ENCODE measurements around the gene GADD45GIP1.
A peak's percentile ranks its signal among the peaks of the same experiment; 100 is the strongest.
"Not testable (repeated sequence)": the region's sequence is repeated elsewhere in the genome, so short reads cannot be mapped to it uniquely, and the experiment has no call there.

The GADD45GIP1 gene

DNA sequence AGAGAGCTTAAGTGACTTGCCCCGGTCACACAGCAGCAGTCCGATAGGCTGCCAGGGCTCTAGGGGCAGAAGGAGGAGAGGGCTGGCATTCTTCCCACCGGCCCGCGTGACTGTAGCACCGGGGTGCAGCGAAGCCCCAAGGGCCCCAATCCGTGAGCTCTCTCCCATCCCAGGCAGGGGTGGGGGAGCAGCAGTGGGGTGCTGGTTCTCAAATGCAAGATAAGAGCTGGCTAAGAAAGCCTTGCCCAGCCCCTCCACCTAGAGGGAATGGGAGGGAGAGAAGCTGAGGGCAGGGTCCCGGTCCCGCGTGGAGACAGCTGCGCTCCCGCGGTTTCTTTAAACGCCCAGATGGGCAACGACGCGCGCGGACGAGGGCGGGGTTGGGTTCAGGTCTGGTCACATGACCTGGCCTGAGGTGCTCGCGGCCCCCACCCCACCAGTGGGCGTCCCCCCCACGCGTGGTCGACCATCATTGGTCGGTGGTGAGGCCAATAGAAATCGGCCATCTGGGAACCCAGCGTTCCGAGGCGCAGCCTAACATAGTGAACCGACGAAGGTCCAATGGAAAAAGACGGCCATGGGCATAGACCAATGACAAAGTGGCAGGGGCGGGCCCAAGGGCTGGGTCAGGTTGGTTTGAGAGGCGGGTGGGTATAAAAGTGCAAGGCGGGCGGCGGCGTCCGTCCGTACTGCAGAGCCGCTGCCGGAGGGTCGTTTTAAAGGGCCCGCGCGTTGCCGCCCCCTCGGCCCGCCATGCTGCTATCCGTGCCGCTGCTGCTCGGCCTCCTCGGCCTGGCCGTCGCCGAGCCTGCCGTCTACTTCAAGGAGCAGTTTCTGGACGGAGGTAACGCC lies 18.9 kb downstream of the GADD45GIP1 start, which contains the start of gene CALR:
CALR (plus strand) TSS at position 683 of the 852 bp plus-strand sequence; CDS start at position 754, 71 bp downstream.
- peak; percentile 99 for DNase-seq

DNA sequence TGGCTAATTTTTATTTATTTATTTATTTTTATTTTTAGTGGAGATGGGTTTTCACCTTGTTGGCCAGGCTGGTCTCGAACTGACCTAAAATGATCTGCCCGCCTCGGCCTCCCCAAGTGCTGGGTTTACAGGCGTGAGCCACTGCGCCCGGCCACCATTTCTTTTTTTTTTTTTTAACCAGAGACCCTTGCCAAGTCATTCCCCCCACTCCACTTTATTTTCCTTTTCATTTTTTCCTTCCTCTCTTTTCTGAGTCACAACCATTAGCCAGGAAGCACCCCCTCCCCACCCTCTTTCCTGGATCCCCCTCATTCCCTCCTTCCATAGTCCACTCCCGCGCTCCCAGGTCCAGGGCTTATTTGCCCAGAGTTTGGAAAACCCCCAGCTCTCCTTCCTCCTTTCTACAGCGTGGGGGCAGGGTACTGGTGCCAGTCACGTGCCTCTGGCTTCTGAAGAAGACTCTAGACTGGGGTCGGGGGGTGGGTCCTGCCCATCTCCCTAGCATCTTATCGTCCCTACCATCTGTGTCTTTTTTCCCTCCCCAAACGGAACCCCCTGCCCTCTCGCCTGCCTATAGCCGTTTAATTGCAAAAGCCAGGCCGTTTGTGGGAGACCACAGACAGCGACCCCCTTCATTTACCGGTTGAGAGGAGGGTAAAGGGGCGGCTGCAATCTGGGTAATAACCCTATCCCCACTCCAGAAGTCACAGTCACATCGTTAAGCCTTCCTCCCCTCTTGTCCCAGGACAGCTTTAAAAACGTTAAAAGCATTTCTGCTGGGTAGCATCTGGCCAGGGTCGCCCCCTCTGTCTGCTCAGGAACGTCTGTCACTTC lies 19.7 kb downstream of the GADD45GIP1 start:
- DNase-seq = peak; percentile 66

- no peak for DNase-seq
These were observed 20.4 kb downstream of the GADD45GIP1 start for GRCh38 chr19:12936582-12936981.

GRCh38 chr19:12935071-12935470 lies 22.0 kb downstream of the GADD45GIP1 start:
- DNase-seq = no peak

- DNase-seq = peak; percentile 88
These were observed 23.5 kb downstream of the GADD45GIP1 start, which contains the start of gene FARSA for GRCh38 chr19:12933287-12934072. FARSA (minus strand) TSS chr19:12933711; CDS start chr19:12933696, 15 bp downstream.

GRCh38 chr19:12932392-12933286 lies 24.4 kb downstream of the GADD45GIP1 start:
- DNase-seq = no peak

DNA sequence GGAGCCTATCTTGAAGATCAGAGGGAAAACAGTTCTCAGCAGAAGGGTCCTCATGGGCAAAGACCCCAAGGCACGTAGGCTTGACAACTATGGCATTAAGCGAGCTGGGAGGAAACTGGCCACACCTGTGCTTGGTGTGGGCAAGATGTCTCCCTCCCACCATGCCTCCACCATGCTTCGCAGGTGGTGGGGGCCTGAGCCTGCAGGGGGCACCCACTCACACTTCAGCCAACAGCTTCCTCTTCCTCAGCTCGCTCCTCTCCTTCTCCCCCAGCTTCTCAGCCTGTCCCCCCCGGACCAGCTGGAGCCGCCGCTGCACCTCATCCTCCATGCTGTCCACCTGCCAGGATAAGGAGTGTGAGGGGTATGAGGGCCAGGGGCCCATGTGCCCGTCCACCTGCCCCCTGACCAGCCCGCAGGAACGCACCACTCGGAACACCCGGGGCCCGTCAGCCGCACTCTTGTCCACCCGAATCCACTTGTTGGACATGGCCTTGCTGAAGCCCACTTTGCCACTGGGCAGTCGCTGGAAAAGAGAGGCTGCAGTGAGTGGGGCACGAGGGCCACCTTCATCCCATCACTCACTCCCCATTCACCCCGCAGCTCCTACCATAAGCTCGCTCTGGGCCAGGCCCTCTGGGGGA lies 26.9 kb downstream of the GADD45GIP1 start:
- DNase-seq = no peak

GRCh38 chr19:12924621-12925310 lies 32.3 kb downstream of the GADD45GIP1 start:
- DNase-seq = no peak

DNA sequence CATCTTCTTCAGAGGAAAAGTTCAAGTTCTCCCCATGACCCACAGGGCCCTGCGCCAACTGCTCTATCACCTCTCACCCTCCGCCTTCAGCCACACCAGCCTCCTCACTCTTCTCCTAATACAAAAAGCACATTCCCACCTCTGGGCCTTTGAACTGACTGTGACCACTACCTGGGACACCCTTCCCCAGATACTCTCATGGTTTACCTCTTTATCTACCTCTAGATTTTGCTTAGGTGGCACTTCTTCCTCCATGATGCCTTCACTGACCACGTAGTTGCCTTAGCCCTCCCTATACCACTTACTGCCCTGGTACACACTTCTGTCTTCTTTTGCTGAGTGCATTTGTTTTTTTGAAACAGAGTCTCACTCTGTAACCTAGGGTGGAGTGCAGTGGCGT lies 34.1 kb downstream of the GADD45GIP1 start:
- DNase-seq = no peak

DNA sequence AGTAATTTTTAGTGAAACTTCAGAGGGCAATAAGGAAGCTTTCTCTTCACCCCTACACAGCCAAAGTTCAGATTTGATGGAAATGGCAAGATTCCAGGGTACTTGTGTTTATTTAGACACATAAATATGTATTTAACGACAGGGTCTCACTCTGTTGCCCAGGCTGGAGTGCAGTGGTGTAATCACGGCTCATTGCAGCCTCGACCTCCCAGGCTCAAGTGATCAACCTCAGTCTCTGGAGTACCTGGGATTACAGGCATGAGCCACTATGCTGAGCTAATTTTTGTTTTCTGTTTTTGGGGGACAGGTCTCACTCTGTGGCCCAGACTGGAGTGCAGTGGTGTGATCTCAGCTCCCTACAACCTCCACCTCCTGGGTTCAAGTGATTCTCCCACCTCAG lies 36.0 kb downstream of the GADD45GIP1 start:
- DNase-seq = no peak

GRCh38 chr19:12918253-12918652 lies 38.8 kb downstream of the GADD45GIP1 start:
- no peak for DNase-seq

DNA sequence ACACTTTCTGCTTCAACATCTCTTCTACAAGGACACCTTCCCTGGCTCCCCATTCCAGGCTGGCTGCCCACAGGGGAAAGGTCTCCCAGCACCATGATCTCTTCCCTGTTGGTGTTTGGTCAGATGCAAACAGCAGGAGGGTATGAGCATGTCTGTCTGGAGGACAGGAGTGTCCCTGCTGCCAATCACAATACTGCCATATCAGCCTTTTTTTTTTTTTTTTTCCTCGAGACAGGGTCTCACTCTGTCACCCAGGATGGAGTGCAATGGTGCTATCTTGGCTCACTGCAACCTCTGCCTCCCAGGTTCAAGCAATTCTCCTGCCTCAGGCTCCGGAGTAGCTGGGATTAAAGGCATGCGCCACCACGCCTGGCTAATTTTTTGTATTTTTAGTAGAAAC lies 41.2 kb downstream of the GADD45GIP1 start:
- not testable (repeated sequence) for DNase-seq

- DNase-seq = peak; percentile 74
These were observed 43.0 kb downstream of the GADD45GIP1 start for GRCh38 chr19:12913851-12914690.

GRCh38 chr19:12913011-12913561 lies 43.9 kb downstream of the GADD45GIP1 start:
- no peak for DNase-seq

DNA sequence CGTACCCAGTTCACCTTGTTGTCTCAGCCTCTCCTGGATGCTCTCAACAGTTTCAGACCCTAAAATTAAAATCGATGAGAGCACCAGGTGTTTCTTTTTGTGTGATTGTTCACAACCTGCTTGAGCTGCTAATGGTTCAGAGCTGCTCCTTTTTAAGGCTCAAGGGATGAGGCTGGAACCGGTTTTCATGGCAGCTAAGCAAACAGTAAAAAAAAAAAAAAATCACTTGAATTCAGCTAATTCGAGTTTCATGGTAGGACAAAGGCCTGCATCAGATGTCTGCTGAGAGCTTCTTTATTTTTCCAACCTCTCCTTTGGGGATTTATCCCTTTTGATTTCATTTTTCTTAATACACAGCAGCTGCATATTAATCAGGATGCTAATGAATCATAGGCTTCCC lies 44.5 kb downstream of the GADD45GIP1 start:
- DNase-seq = no peak

DNA sequence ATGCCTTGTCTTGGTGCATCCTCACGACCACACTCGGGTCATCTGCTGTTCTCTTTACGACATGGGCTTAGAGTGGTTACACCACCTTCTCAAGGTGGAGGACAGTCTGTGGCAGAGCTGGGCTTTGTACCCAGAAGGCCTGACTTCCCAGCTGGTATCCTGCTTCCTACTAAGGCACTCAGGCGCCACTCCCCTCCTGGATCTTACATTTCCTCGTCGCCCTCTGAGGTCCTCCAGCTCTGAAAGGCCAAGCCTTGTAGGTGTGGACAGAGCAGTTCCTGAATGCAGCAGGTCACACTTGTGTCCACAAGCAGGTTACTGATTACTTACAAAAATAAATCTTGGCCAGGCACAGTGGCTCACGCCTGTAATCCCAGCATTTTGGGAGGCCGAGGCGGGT lies 49.9 kb downstream of the GADD45GIP1 start:
- DNase-seq = no peak
